DMS79 treated with DMSO at 0.1 percent for 48 hours (cell line): ENCODE results near the gene LYPLAL1.
"Not testable (repeated sequence)": the region's sequence is repeated elsewhere in the genome, so short reads cannot be mapped to it uniquely, and the experiment has no call there.

Experiments
- DNase-seq: peaks from one replicate; lab custom pipeline; 2025; lab: John Stamatoyannopoulos, UW

The LYPLAL1 gene

GRCh38 chr1:219163401-219163954 is 10.2 kb upstream of the LYPLAL1 start:
- no peak for DNase-seq

GRCh38 chr1:219171192-219171935 is 2.3 kb upstream of the LYPLAL1 start:
- DNase-seq = no peak

- DNase-seq = no peak
Measured at GRCh38 chr1:219172821-219173220, 857 bp upstream of the LYPLAL1 start.

GRCh38 chr1:219173434-219173757 is 282 bp upstream of the LYPLAL1 start:
- DNase-seq = no peak

- peak; percentile 8 for DNase-seq
Measured at GRCh38 chr1:219174460-219175211, 958 bp downstream of the LYPLAL1 start.

GRCh38 chr1:219175212-219175564 is 1.5 kb downstream of the LYPLAL1 start:
- DNase-seq = no peak

- no peak for DNase-seq
Measured at GRCh38 chr1:219176168-219176567, 2.5 kb downstream of the LYPLAL1 start.

- DNase-seq = no peak
Measured at GRCh38 chr1:219177363-219177762, 3.7 kb downstream of the LYPLAL1 start.

GRCh38 chr1:219177940-219178339 is 4.3 kb downstream of the LYPLAL1 start:
- no peak for DNase-seq

GRCh38 chr1:219179293-219179692 is 5.6 kb downstream of the LYPLAL1 start:
- DNase-seq = no peak

- DNase-seq = no peak
Measured at GRCh38 chr1:219184337-219184736, 10.7 kb downstream of the LYPLAL1 start.

GRCh38 chr1:219185486-219186117 is 11.9 kb downstream of the LYPLAL1 start:
- no peak for DNase-seq

GRCh38 chr1:219188331-219188803 is 14.7 kb downstream of the LYPLAL1 start:
- no peak for DNase-seq

GRCh38 chr1:219189021-219189824 is 15.5 kb downstream of the LYPLAL1 start:
- DNase-seq = no peak

GRCh38 chr1:219189952-219190351 is 16.3 kb downstream of the LYPLAL1 start:
- no peak for DNase-seq

GRCh38 chr1:219190605-219191004 is 16.9 kb downstream of the LYPLAL1 start:
- no peak for DNase-seq

GRCh38 chr1:219195833-219196232 is 22.2 kb downstream of the LYPLAL1 start:
- not testable (repeated sequence) for DNase-seq

GRCh38 chr1:219201656-219202055 is 28.0 kb downstream of the LYPLAL1 start:
- no peak for DNase-seq

- no peak for DNase-seq
Measured at GRCh38 chr1:219202567-219202966, 28.9 kb downstream of the LYPLAL1 start.

- DNase-seq = no peak
Measured at GRCh38 chr1:219206350-219206749, 32.7 kb downstream of the LYPLAL1 start.

- no peak for DNase-seq
Measured at GRCh38 chr1:219209578-219209977, 35.9 kb downstream of the LYPLAL1 start.

GRCh38 chr1:219210067-219210466 is 36.4 kb downstream of the LYPLAL1 start:
- DNase-seq = no peak
